ENCODE measurements around the gene SERTAD4. TPM values are rescaled to one million over a fixed set of nuclear protein-coding genes. Genes with fewer than 3 reads are reported as not detected.

SERTAD4 gene
- total and polyA plus RNA-seq, 4 donors = under 0.01 to 0.02 (median under 0.01) TPM; not detected in 1

GRCh38 chr1:210223226-210223904, 9.2 kb upstream of the SERTAD4 start:
- H3K4me1 ChIP-seq (ENCODE audit: control insufficient read depth in 4 of 4, insufficient read depth in 4 of 4, low read length in 3 of 4) = no peaks in the 10 kb centered on the region
- peaks cover 0 to 8% (median 3%) of the 10 kb centered on the region in 4 donors for H3K27me3 ChIP-seq (ENCODE audit: control insufficient read depth in 4 of 4, insufficient read depth in 4 of 4, low read length in 3 of 4)
- no peaks in the 10 kb centered on the region for H3K36me3 ChIP-seq (ENCODE audit: control insufficient read depth in 4 of 4, insufficient read depth in 3 of 4, low read depth in 1 of 4, low read length in 3 of 4)
- no peak overlapping the region for H3K9ac ChIP-seq (ENCODE audit: low read depth in 1 of 2, low read length in 2 of 2)
- H3K9me3 ChIP-seq (ENCODE audit: control insufficient read depth in 4 of 4, low read length in 3 of 4) = no peaks in the 10 kb centered on the region
- no peak overlapping the region for H3K4me3 ChIP-seq (ENCODE audit: low read depth in 1 of 3, low read length in 3 of 3)
- TF ChIP-seq YY1 (IDR thresholded peaks at IDR 0.05) (no peak), HNF4G (IDR thresholded peaks at IDR 0.05) (no peak), NR2F2 (IDR thresholded peaks at IDR 0.05) (no peak), SP1 (IDR thresholded peaks at IDR 0.05) (no peak), MAX (IDR thresholded peaks at IDR 0.05) (no peak), JUND (IDR thresholded peaks at IDR 0.05) (no peak), RAD21 (IDR thresholded peaks at IDR 0.05) (no peak), FOXA2 (IDR thresholded peaks at IDR 0.05) (no peak), GABPA (IDR thresholded peaks at IDR 0.05 in 1 of 2, conservative IDR thresholded peaks at IDR 0.05 in 1 of 2) (no peak), ATF3 (IDR thresholded peaks at IDR 0.05) (no peak), CTCF (IDR thresholded peaks at IDR 0.05; ENCODE audit: low read depth, low read length, missing input control) (no peak), TAF1 (conservative IDR thresholded peaks at IDR 0.05) (no peak), FOXA1 (IDR thresholded peaks at IDR 0.05) (no peak), HNF4A (conservative IDR thresholded peaks at IDR 0.05) (no peak), ZBTB33 (IDR thresholded peaks at IDR 0.05) (no peak)
- DNase-seq (ENCODE audit: low spot score) = no peak
- 54% methylated on average over 5 of the region's 5 CpGs for WGBS
- H3K27ac ChIP-seq (ENCODE audit: low read depth in 1 of 2, low read length in 2 of 2) = no peak overlapping the region

- H3K36me3 ChIP-seq (ENCODE audit: control insufficient read depth in 4 of 4, insufficient read depth in 3 of 4, low read depth in 1 of 4, low read length in 3 of 4) = no peaks in the 10 kb centered on the region
- WGBS = 78% methylated on average over 1 of the region's 1 CpG
- H3K9me3 ChIP-seq (ENCODE audit: control insufficient read depth in 4 of 4, low read length in 3 of 4) = no peaks in the 10 kb centered on the region
- H3K9ac ChIP-seq (ENCODE audit: low read depth in 1 of 2, low read length in 2 of 2) = no peak overlapping the region
- no peak for DNase-seq (ENCODE audit: low spot score)
- H3K27me3 ChIP-seq (ENCODE audit: control insufficient read depth in 4 of 4, insufficient read depth in 4 of 4, low read length in 3 of 4) = peaks cover 0 to 9% (median 6%) of the 10 kb centered on the region in 4 donors
- H3K4me3 ChIP-seq (ENCODE audit: low read depth in 1 of 3, low read length in 3 of 3) = no peak overlapping the region
- H3K27ac ChIP-seq (ENCODE audit: low read depth in 1 of 2, low read length in 2 of 2) = no peak overlapping the region
- no peak for TF ChIP-seq NR2F2 (IDR thresholded peaks at IDR 0.05)
- TF ChIP-seq SP1 (IDR thresholded peaks at IDR 0.05) = no peak
- no peak for TF ChIP-seq GABPA (IDR thresholded peaks at IDR 0.05 in 1 of 2, conservative IDR thresholded peaks at IDR 0.05 in 1 of 2)
- TF ChIP-seq HNF4A (conservative IDR thresholded peaks at IDR 0.05) = no peak
- no peak for TF ChIP-seq TAF1 (conservative IDR thresholded peaks at IDR 0.05)
- TF ChIP-seq YY1 (IDR thresholded peaks at IDR 0.05) = no peak
- TF ChIP-seq RAD21 (IDR thresholded peaks at IDR 0.05) = no peak
- TF ChIP-seq EGR1 (IDR thresholded peaks at IDR 0.05; ENCODE audit: low read depth in 2 of 2) = no peak
- no peak for TF ChIP-seq MAX (IDR thresholded peaks at IDR 0.05)
- peaks cover 2 to 7% (median 5%) of the 10 kb centered on the region in 4 donors for H3K4me1 ChIP-seq (ENCODE audit: control insufficient read depth in 4 of 4, insufficient read depth in 4 of 4, low read length in 3 of 4)
Measured at GRCh38 chr1:210228158-210228557, 4.4 kb upstream of the SERTAD4 start.
